HFFc6 (cell line): ENCODE results near the gene STK10. TPM values are rescaled to one million over a fixed set of nuclear protein-coding genes. Genes with fewer than 3 reads are reported as not detected.

Source experiments
- DNase-seq: peaks from one replicate; pipeline ENCODE4 v3.0.0-alpha.2; 2018
- H3K27ac Mint-ChIP-seq: 2 replicates; pipeline ENCODE4 v1.8.0; 2020; ENCODE audit warnings: mild to moderate bottlenecking, mixed read lengths
- H3K27me3 Mint-ChIP-seq: 2 replicates; pipeline ENCODE4 v1.8.0; 2021; ENCODE audit warnings: mild to moderate bottlenecking, moderate library complexity, mixed read lengths; ENCODE audit not compliant: insufficient read depth
- H3K36me3 Mint-ChIP-seq: 2 replicates; pipeline ENCODE4 v1.8.0; 2021; ENCODE audit warnings: low read depth, mixed read lengths
- H3K4me1 Mint-ChIP-seq: 2 replicates; pipeline ENCODE4 v1.8.0; 2020; ENCODE audit warnings: low read depth, mixed read lengths
- H3K4me3 Mint-ChIP-seq: 2 replicates; pipeline ENCODE4 v1.8.0; 2020; ENCODE audit warnings: mild to moderate bottlenecking, moderate library complexity, mixed read lengths
- H3K9me3 Mint-ChIP-seq: 2 replicates; pipeline ENCODE4 v1.8.0; 2020; ENCODE audit warnings: mild to moderate bottlenecking, mixed read lengths
- total RNA-seq, 6 experiments: library from RNA; stranded (reverse); fragmentation: NEBNext Ultra II Directional; extraction: Animal tissue kit (Norgen Biotek cat#: 25700); gene quantifications; 2 replicates in 1 of 6; 3 replicates in 5 of 6; pipeline ENCODE4 v1.2.3, GENCODE V29; 2021
- TF ChIP-seq, protein P1 (sequence below): fragments of 200-600 bp; sonication (generic); IDR thresholded peaks from 2 replicates; pipeline ENCODE4 v1.5.0; 2021; ENCODE audit warnings: antibody characterized with exemption, mild to moderate bottlenecking

Gene STK10
- total RNA-seq, 6 experiments from 2014 or later: 39.8 to 51.6 (median 47.5) TPM

DNA sequence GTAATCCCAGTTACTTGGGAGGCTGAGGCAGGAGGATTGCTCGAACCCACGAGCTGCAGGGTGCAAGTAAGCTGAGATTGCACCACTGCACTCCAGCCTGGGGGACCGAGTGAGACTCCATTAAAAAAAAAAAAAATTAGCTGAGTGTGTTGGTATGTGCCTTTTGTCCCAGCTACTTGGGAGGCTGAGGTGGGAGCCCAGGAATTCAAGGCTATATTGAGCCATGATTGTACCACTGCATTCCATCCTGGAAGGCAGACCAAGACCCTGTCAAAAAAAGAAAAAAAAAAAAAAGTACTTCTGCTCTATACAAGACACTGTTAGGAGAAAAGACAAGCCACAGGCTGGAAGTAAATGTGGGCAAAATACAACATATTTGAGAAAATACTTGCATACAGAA lies 113.1 kb downstream of the STK10 start:
- no peak overlapping the region for H3K27ac Mint-ChIP-seq
- peaks cover 21% of the 10 kb centered on the region for H3K4me1 Mint-ChIP-seq
- no peaks in the 10 kb centered on the region for H3K27me3 Mint-ChIP-seq
- H3K9me3 Mint-ChIP-seq: no peaks in the 10 kb centered on the region
- peaks cover 22% of the 10 kb centered on the region for H3K36me3 Mint-ChIP-seq
- DNase-seq: no peak
- H3K4me3 Mint-ChIP-seq: no peak overlapping the region
- TF ChIP-seq, protein P1, sequence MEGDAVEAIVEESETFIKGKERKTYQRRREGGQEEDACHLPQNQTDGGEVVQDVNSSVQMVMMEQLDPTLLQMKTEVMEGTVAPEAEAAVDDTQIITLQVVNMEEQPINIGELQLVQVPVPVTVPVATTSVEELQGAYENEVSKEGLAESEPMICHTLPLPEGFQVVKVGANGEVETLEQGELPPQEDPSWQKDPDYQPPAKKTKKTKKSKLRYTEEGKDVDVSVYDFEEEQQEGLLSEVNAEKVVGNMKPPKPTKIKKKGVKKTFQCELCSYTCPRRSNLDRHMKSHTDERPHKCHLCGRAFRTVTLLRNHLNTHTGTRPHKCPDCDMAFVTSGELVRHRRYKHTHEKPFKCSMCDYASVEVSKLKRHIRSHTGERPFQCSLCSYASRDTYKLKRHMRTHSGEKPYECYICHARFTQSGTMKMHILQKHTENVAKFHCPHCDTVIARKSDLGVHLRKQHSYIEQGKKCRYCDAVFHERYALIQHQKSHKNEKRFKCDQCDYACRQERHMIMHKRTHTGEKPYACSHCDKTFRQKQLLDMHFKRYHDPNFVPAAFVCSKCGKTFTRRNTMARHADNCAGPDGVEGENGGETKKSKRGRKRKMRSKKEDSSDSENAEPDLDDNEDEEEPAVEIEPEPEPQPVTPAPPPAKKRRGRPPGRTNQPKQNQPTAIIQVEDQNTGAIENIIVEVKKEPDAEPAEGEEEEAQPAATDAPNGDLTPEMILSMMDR: no peak

DNA sequence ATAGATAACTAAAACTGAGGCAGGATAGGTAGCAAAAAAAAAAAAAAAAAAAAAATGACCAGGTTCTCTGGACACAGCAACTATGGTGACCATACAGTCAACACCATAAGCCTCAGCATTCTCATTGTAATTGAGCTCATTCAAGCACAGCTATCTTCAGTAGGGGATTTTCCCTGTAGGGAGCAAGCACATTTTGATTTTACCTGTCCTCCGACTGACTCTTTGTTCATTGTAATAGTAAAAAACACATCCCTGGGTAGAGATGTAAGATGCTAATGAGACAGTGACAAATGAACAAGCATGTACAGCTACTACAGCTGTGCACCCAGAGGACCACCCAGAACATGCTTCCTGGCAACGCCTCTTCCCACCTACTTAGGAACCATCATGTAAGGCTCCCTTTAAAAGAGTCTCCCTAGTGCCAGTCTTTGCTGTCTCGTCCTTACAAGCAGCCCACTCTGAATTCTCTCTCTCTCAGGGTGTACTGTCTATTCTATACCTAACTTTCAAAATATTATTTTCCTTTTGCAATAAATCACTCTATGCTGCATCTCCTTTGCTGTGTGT lies 116.6 kb downstream of the STK10 start:
- peaks cover under 1% of the 10 kb centered on the region; the same call in 1 of the 2 replicates for H3K4me1 Mint-ChIP-seq
- peaks cover 14% of the 10 kb centered on the region for H3K36me3 Mint-ChIP-seq
- H3K9me3 Mint-ChIP-seq: no peaks in the 10 kb centered on the region
- no peaks in the 10 kb centered on the region for H3K27me3 Mint-ChIP-seq
- H3K27ac Mint-ChIP-seq: no peak overlapping the region
- DNase-seq: no peak
- TF ChIP-seq, protein P1: no peak
- H3K4me3 Mint-ChIP-seq: no peak overlapping the region

DNA sequence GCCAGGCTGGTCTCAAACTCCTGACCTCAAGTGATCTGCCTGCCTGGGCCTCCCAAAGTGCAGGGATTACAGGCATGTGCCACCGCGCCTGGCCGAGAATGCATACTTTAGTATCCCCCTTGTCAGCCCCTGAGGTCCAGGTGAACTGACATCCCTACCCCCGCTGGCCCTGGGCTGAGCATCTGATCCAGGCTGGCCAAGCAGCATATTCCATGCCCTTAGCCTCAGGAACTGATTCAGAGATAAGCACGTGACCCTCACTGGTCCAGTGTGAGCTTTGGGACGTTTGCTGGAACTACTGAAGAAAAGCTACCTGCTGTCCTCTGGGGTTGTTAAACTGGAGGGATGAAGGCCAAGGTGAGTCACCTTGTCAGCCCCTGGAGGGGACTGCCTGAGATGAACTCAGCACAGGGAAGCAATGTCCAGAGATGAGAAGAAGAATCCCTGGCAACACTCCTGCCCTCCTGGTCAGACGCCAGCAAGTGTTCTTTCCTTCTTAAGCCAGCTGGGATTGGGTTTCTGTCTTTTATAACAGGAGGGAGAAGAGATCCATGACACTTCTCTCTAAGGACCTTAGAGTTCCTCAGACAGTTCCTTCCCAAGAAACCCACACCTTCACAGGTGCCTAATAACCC lies 122.5 kb downstream of the STK10 start:
- no peak for DNase-seq
- Mint-ChIP-seq H3K27me3 (no peaks in the 10 kb centered on the region), H3K27ac (no peak overlapping the region)

DNA sequence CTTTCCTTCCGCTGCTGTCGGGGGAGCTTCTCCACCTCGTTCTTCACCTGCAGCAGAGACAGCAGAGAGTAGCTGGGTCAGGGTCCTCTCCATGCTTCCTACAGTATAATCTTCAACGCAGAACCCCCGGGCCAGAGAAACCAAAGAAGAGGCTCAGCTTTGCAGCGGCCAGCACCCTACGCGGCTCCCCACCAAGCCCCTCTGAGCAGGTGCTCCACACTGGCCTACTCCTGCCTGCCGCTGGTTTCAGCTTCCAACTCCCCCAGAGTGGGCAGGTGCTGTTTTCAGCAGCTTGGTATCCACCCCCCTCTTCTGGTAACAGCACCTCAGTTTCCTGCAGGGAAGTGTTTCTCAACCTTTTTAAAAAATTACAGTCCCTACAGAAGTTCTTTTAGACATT lies 123.3 kb downstream of the STK10 start:
- TF ChIP-seq, protein P1: no peak
- no peaks in the 10 kb centered on the region for H3K9me3 Mint-ChIP-seq
- H3K27me3 Mint-ChIP-seq: no peaks in the 10 kb centered on the region
- no peak overlapping the region for H3K27ac Mint-ChIP-seq
- no peak overlapping the region for H3K4me3 Mint-ChIP-seq
- DNase-seq: no peak
- peaks cover 38% of the 10 kb centered on the region for H3K36me3 Mint-ChIP-seq
- peaks cover 11% of the 10 kb centered on the region for H3K4me1 Mint-ChIP-seq

More for the DNA sequence above, 122.5 kb downstream of the STK10 start:
- TF ChIP-seq, protein P1: no peak
- no peaks in the 10 kb centered on the region for H3K9me3 Mint-ChIP-seq
- H3K4me1 Mint-ChIP-seq: peaks cover 11% of the 10 kb centered on the region
- H3K36me3 Mint-ChIP-seq: peaks cover 32% of the 10 kb centered on the region
- no peak overlapping the region for H3K4me3 Mint-ChIP-seq

DNA sequence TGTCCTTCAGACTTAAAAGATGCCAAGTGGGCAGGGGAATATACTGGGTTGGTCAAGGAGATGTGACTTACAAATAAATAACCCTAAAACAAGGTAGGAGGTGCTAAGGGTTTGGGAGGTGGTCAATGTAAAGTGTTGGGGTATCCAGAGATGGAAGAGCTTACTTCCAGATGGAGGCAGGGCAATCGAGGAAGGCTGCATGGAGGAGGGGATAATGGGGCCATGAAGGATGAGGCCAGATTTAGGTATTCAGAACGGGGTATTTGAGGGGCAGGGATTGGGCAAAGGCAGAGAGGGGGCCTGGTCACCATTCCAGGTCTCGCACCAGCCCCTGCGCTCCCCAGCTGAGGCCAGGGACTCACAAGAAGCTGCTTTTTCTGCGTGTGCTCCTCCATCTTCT lies 123.7 kb downstream of the STK10 start:
- Mint-ChIP-seq H3K4me3 (no peak overlapping the region), H3K36me3 (peaks cover 38% of the 10 kb centered on the region), H3K4me1 (peaks cover 11% of the 10 kb centered on the region), H3K27me3 (no peaks in the 10 kb centered on the region), H3K9me3 (no peaks in the 10 kb centered on the region), H3K27ac (no peak overlapping the region)
- TF ChIP-seq, protein P1: no peak
- DNase-seq: no peak
